Kidney capillary endothelial cell (primary cell): ENCODE results near the gene PCBP3.

Experiments used
- DNase-seq: peaks from one replicate; pipeline ENCODE4 v3.0.0-alpha.2; 2018; ENCODE audit warnings: low spot score

Gene PCBP3

GRCh38 chr21:45753445-45753844 lies 109.9 kb downstream of the PCBP3 start:
- DNase-seq: no peak

- DNase-seq: no peak
Measured at GRCh38 chr21:45756029-45756428, 112.5 kb downstream of the PCBP3 start.

- no peak for DNase-seq
Measured at GRCh38 chr21:45756669-45757068, 113.1 kb downstream of the PCBP3 start.

- DNase-seq: no peak
Measured at GRCh38 chr21:45761704-45762103, 118.2 kb downstream of the PCBP3 start.

- no peak for DNase-seq
Measured at GRCh38 chr21:45763074-45763473, 119.5 kb downstream of the PCBP3 start.

- DNase-seq: no peak
Measured at GRCh38 chr21:45763506-45763905, 120.0 kb downstream of the PCBP3 start.

- DNase-seq: no peak
Measured at GRCh38 chr21:45764792-45765191, 121.3 kb downstream of the PCBP3 start.

GRCh38 chr21:45765375-45765774 lies 121.8 kb downstream of the PCBP3 start:
- no peak for DNase-seq

GRCh38 chr21:45766055-45766454 lies 122.5 kb downstream of the PCBP3 start:
- no peak for DNase-seq

GRCh38 chr21:45766501-45766900 lies 123.0 kb downstream of the PCBP3 start:
- no peak for DNase-seq

- DNase-seq: no peak
Measured at GRCh38 chr21:45767071-45768006, 123.8 kb downstream of the PCBP3 start.

- no peak for DNase-seq
Measured at GRCh38 chr21:45768011-45768739, 124.7 kb downstream of the PCBP3 start.

GRCh38 chr21:45768740-45769048 lies 125.2 kb downstream of the PCBP3 start:
- DNase-seq: no peak

- no peak for DNase-seq
Measured at GRCh38 chr21:45769294-45769693, 125.8 kb downstream of the PCBP3 start.

GRCh38 chr21:45769896-45770295 lies 126.4 kb downstream of the PCBP3 start:
- DNase-seq: no peak

GRCh38 chr21:45772180-45772579 lies 128.7 kb downstream of the PCBP3 start:
- DNase-seq: no peak

GRCh38 chr21:45774291-45774690 lies 130.8 kb downstream of the PCBP3 start:
- no peak for DNase-seq

GRCh38 chr21:45776971-45777370 lies 133.4 kb downstream of the PCBP3 start:
- DNase-seq: no peak

- no peak for DNase-seq
Measured at GRCh38 chr21:45778686-45779085, 135.2 kb downstream of the PCBP3 start.

GRCh38 chr21:45779226-45779625 lies 135.7 kb downstream of the PCBP3 start:
- DNase-seq: no peak

- no peak for DNase-seq
Measured at GRCh38 chr21:45780647-45781046, 137.1 kb downstream of the PCBP3 start.

GRCh38 chr21:45781741-45782140 lies 138.2 kb downstream of the PCBP3 start:
- DNase-seq: no peak

GRCh38 chr21:45786660-45787059 lies 143.1 kb downstream of the PCBP3 start:
- no peak for DNase-seq
